ENCODE results near the gene DTD2. TPM values are rescaled to one million over a fixed set of nuclear protein-coding genes. Genes with fewer than 3 reads are reported as not detected.

The DTD2 gene
- total RNA-seq, 4 donors from 2014 or later: 7.5 to 62.7 (median 25.9) TPM

DNA sequence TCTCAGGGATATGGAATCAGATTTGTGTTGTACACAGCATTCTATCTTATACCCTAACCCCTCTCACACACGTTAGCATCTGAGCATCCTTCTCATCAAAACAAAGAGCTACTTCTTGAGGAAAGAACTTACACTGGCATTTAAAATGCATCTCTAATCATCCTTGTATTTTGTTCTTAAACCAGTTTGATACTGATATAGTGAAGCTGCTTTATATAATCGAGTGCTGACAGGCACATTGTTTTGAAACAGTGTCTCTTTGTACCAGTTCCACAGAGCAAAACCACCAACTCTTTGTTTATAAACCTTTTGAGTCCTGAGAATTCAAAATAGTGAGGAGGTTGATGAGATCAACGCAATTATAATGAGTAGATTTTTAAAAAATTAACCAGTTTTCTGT is 21.7 kb upstream of the DTD2 start:
- no peak overlapping the region for H3K4me3 ChIP-seq
- intact Hi-C loops (cut with DNase I; ENCODE audit: low total_unique reads): no loop called here

DNA sequence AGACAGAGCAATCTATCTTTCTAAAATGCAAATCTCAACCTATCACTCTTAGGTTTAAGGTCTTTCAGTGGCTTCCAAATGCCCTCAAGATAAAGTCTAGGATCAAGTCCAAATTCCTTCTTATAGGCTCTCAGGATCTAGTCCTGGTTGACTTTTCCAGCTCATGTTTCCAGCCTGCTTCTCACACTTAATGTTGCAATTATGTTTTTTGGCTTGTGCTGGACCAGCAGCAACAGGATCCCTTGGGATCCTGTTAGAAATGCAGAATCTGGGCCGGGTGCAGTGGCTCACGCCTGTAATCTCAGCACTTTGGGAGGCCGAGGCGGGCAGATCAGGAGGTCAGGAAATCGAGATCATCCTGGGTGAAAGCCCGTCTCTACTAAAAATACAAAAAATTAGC is 19.9 kb upstream of the DTD2 start:
- Histone ChIP-seq H3K9me3 (no peaks in the 10 kb centered on the region), H3K4me3 (no peak overlapping the region), H3K27ac (no peak overlapping the region), H3K36me3 (no peaks in the 10 kb centered on the region), H3K4me1 (no peaks in the 10 kb centered on the region), H3K27me3 (no peaks in the 10 kb centered on the region)
- no peak for DNase-seq
- no peak for TF ChIP-seq POLR2AphosphoS5 (IDR thresholded peaks at IDR 0.05)
- TF ChIP-seq, protein P1, sequence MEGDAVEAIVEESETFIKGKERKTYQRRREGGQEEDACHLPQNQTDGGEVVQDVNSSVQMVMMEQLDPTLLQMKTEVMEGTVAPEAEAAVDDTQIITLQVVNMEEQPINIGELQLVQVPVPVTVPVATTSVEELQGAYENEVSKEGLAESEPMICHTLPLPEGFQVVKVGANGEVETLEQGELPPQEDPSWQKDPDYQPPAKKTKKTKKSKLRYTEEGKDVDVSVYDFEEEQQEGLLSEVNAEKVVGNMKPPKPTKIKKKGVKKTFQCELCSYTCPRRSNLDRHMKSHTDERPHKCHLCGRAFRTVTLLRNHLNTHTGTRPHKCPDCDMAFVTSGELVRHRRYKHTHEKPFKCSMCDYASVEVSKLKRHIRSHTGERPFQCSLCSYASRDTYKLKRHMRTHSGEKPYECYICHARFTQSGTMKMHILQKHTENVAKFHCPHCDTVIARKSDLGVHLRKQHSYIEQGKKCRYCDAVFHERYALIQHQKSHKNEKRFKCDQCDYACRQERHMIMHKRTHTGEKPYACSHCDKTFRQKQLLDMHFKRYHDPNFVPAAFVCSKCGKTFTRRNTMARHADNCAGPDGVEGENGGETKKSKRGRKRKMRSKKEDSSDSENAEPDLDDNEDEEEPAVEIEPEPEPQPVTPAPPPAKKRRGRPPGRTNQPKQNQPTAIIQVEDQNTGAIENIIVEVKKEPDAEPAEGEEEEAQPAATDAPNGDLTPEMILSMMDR (IDR thresholded peaks at IDR 0.05): no peak
- no peak for TF ChIP-seq EP300 (IDR thresholded peaks at IDR 0.05; ENCODE audit: low read depth)
- TF ChIP-seq POLR2A (IDR thresholded peaks at IDR 0.05): no peak
- intact Hi-C loops (cut with DNase I; ENCODE audit: low total_unique reads): no loop called here
- whole genome bisulfite sequencing, 2 donors (ENCODE audit: low coverage in 1 of 2): 92% methylated on average over 6 of the region's 6 CpGs; no CpG with 5 or more reads in 1 of the 2 donors
- in situ Hi-C loops (cut with MboI; ENCODE audit: low pct_ligation_motif_present in 1 of 4, low pct_unique_long_range_greater_than_20kb in 1 of 4, low sequenced_read_pairs in 3 of 4): no loop called here

More for the DNA sequence above, 21.7 kb upstream of the DTD2 start:
- WGBS, 2 donors (ENCODE audit: low coverage in 1 of 2): 74 to 80% methylated on average over 3 of the region's 3 CpGs
- TF ChIP-seq POLR2AphosphoS5 (IDR thresholded peaks at IDR 0.05) (no peak), EP300 (IDR thresholded peaks at IDR 0.05; ENCODE audit: low read depth) (no peak), POLR2A (IDR thresholded peaks at IDR 0.05) (no peak)
- TF ChIP-seq, protein P1 (IDR thresholded peaks at IDR 0.05): no peak
- H3K27me3 ChIP-seq: no peaks in the 10 kb centered on the region
- no peaks in the 10 kb centered on the region for H3K4me1 ChIP-seq
- in situ Hi-C loops (cut with MboI; ENCODE audit: low pct_ligation_motif_present in 1 of 4, low pct_unique_long_range_greater_than_20kb in 1 of 4, low sequenced_read_pairs in 3 of 4): no loop called here
- no peaks in the 10 kb centered on the region for H3K9me3 ChIP-seq
- no peaks in the 10 kb centered on the region for H3K36me3 ChIP-seq
- no peak for DNase-seq
- no peak overlapping the region for H3K27ac ChIP-seq

DNA sequence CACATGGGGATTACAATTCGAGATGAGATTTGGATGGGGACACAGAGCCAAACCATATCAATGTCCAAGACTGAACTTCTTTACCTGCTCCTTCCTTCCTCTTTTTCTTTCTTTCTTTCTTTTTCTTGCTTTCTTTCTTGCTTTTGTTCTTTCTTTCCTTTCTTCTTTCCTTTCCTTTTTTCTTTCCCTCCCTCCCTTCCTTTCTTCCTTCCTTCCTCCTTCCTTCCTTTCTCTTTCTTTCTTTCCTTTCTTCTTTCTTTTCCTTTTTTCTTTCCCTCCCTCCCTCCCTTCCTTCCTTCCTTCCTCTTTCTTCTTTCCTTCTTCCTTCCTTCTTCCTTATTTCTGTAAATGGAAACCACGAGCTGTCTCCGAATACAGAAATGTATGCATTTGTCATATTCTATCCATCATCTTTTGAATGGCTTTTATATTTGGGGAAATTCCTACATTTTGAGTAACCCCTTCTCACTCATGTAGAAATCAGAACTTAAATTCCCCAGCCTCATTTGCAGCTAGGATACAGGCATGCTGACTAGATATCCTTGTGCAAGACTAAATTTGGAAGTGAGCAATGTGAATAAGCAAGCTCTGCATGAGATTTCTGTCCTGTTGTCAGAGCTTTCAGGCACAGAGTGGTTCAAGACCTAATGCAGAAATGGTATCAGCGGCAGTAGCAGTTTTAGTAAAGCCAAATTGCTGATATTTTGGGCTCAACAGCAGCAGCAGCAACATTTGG is 19.0 kb upstream of the DTD2 start:
- in situ Hi-C loops (cut with MboI; ENCODE audit: low pct_ligation_motif_present in 1 of 4, low pct_unique_long_range_greater_than_20kb in 1 of 4, low sequenced_read_pairs in 3 of 4) (no loop called here), intact Hi-C loops (cut with DNase I; ENCODE audit: low total_unique reads) (no loop called here)
- WGBS, 2 donors (ENCODE audit: low coverage in 1 of 2): 78 to 92% methylated on average over 2 to 4 of the region's 4 CpGs
- no peak overlapping the region for H3K27ac ChIP-seq
- H3K4me3 ChIP-seq: no peak overlapping the region
- H3K36me3 ChIP-seq: no peaks in the 10 kb centered on the region
- TF ChIP-seq, protein P1 (IDR thresholded peaks at IDR 0.05): no peak
- TF ChIP-seq POLR2AphosphoS5 (IDR thresholded peaks at IDR 0.05): no peak
- no peak for TF ChIP-seq EP300 (IDR thresholded peaks at IDR 0.05; ENCODE audit: low read depth)
- no peak for TF ChIP-seq POLR2A (IDR thresholded peaks at IDR 0.05)
- no peaks in the 10 kb centered on the region for H3K9me3 ChIP-seq
- DNase-seq: no peak
- no peaks in the 10 kb centered on the region for H3K27me3 ChIP-seq
- H3K4me1 ChIP-seq: no peaks in the 10 kb centered on the region

DNA sequence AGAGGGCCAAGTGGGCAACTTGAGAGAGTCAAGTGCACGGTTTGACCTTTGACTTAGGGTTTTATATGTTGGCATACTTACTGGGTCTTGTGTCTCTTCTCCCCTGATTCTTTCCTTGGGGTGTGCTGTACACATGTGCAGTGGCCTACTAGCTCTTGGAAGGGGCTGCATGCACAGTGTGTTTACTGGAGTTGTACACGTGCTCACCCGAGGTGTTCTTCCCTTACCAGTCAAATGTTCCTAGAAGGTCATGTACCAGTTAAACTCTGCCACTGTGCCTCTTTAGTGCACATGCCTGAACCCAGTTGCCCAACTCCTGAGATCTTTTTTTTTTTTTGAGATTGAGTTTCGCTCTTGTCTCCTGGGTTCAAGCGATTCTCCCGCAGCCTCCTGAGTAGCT is 9.2 kb upstream of the DTD2 start:
- intact Hi-C loops (cut with DNase I; ENCODE audit: low total_unique reads) (no loop called here), in situ Hi-C loops (cut with MboI; ENCODE audit: low pct_ligation_motif_present in 1 of 4, low pct_unique_long_range_greater_than_20kb in 1 of 4, low sequenced_read_pairs in 3 of 4) (no loop called here)
- 80 to 83% methylated on average over 4 to 6 of the region's 6 CpGs for WGBS, 2 donors (ENCODE audit: low coverage in 1 of 2)
- no peaks in the 10 kb centered on the region for H3K9me3 ChIP-seq
- no peak for TF ChIP-seq POLR2AphosphoS5 (IDR thresholded peaks at IDR 0.05)
- TF ChIP-seq, protein P1 (IDR thresholded peaks at IDR 0.05): no peak
- TF ChIP-seq EP300 (IDR thresholded peaks at IDR 0.05; ENCODE audit: low read depth): no peak
- no peak for TF ChIP-seq POLR2A (IDR thresholded peaks at IDR 0.05)
- H3K27me3 ChIP-seq: no peaks in the 10 kb centered on the region
- H3K27ac ChIP-seq: no peak overlapping the region
- H3K4me3 ChIP-seq: no peak overlapping the region
- peaks cover 0 to 4% (median 0%) of the 10 kb centered on the region in 4 donors for H3K4me1 ChIP-seq
- no peaks in the 10 kb centered on the region for H3K36me3 ChIP-seq
- no peak for DNase-seq
